NT2/D1 (cell line): ENCODE measurements around the gene OAS3.

Experiments used
- SUZ12 ChIP-seq: IDR thresholded peaks from 2 replicates; pipeline ENCODE4 v1.6.1; 2011; ENCODE audit not compliant: insufficient read length, insufficient read depth; ENCODE audit errors: extremely low read depth
- YY1 ChIP-seq: IDR thresholded peaks from 2 replicates; pipeline ENCODE4 v1.6.1; 2011; ENCODE audit not compliant: insufficient read length, insufficient read depth
- ZNF274 ChIP-seq: IDR thresholded peaks from 2 replicates; pipeline ENCODE4 v1.6.1; 2011; ENCODE audit warnings: mild to moderate bottlenecking, low read depth, low read length

DNA sequence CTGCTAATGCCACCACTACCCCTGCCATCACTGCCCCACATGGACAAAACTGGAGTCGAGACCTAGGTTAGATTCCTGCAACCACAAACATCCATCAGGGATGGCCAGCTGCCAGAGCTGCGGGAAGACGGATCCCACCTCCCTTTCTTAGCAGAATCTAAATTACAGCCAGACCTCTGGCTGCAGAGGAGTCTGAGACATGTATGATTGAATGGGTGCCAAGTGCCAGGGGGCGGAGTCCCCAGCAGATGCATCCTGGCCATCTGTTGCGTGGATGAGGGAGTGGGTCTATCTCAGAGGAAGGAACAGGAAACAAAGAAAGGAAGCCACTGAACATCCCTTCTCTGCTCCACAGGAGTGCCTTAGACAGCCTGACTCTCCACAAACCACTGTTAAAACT is 33.0 kb downstream of the OAS3 start:
- TF ChIP-seq SUZ12 (no peak), ZNF274 (no peak), YY1 (no peak)
